ENCODE data around the gene SPTLC2.

GRCh38 chr14:77573964-77574363, 42.5 kb downstream of the SPTLC2 start:
- TF ChIP-seq, protein P1, sequence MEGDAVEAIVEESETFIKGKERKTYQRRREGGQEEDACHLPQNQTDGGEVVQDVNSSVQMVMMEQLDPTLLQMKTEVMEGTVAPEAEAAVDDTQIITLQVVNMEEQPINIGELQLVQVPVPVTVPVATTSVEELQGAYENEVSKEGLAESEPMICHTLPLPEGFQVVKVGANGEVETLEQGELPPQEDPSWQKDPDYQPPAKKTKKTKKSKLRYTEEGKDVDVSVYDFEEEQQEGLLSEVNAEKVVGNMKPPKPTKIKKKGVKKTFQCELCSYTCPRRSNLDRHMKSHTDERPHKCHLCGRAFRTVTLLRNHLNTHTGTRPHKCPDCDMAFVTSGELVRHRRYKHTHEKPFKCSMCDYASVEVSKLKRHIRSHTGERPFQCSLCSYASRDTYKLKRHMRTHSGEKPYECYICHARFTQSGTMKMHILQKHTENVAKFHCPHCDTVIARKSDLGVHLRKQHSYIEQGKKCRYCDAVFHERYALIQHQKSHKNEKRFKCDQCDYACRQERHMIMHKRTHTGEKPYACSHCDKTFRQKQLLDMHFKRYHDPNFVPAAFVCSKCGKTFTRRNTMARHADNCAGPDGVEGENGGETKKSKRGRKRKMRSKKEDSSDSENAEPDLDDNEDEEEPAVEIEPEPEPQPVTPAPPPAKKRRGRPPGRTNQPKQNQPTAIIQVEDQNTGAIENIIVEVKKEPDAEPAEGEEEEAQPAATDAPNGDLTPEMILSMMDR (IDR thresholded peaks at IDR 0.05), result no peak
- TF ChIP-seq POLR2A (IDR thresholded peaks at IDR 0.05) (no peak), POLR2AphosphoS5 (IDR thresholded peaks at IDR 0.05) (no peak)

Data from prostate gland (tissue), 2 donors.